RWPE1 (cell line): ENCODE measurements around the gene SMIM12.

Experiments used
- CTCF ChIA-PET: fragments of 350-600 bp; sonication (Branson Sonifier 250); formaldehyde crosslinking; extraction: SDS; loops from one replicate; lab custom pipeline; 2021; lab: Yijun Ruan, JAX
- POLR2A ChIA-PET: fragments of 400-600 bp; formaldehyde crosslinking; extraction: SDS; loops from one replicate; lab custom pipeline; 2020; ENCODE audit warnings: antibody characterized with exemption; ENCODE audit not compliant: low non-redundant PET; lab: Yijun Ruan, JAX
- DNase-seq: peaks from one replicate; pipeline ENCODE4 v3.0.0; 2012; ENCODE audit warnings: low spot score
- H3K27ac ChIP-seq: fragments of 450-650 bp; 2 replicates; pipeline ENCODE4 v1.5.1; 2017
- CTCF ChIP-seq: fragments of 450-650 bp; conservative IDR thresholded peaks from 2 replicates; pipeline ENCODE4 v1.5.1; 2017; ENCODE audit warnings: low read depth, mild to moderate bottlenecking

Gene SMIM12

GRCh38 chr1:34842952-34843371, 16.6 kb downstream of the SMIM12 start:
- TF ChIP-seq CTCF = no peak
- no peak for DNase-seq
- H3K27ac ChIP-seq = no peak overlapping the region
- ChIA-PET CTCF (no interaction called here), POLR2A (no interaction called here)

GRCh38 chr1:34842073-34842472, 17.5 kb downstream of the SMIM12 start:
- CTCF ChIA-PET = no interaction called here
- POLR2A ChIA-PET = no interaction called here
- TF ChIP-seq CTCF = no peak
- no peak overlapping the region for H3K27ac ChIP-seq
- DNase-seq = no peak

- ChIA-PET POLR2A (no interaction called here), CTCF (interaction anchor here (0.6 kb wide), 1 partner anchor 911 kb away, joined by 3 read pairs; no protein-coding TSS in a partner anchor)
- TF ChIP-seq CTCF = no peak
- DNase-seq = no peak
- H3K27ac ChIP-seq = no peak overlapping the region
Observed at GRCh38 chr1:34840426-34840825, 19.1 kb downstream of the SMIM12 start.

- H3K27ac ChIP-seq = no peak overlapping the region
- DNase-seq = no peak
- CTCF ChIA-PET = no interaction called here
- TF ChIP-seq CTCF = no peak
- POLR2A ChIA-PET = no interaction called here
Observed at GRCh38 chr1:34839526-34840305, 19.8 kb downstream of the SMIM12 start.

- ChIA-PET POLR2A (no interaction called here), CTCF (interaction anchor here (1.0 kb wide), 1 partner anchor 19 kb away, joined by 4 read pairs; no protein-coding TSS in a partner anchor)
- no peak overlapping the region for H3K27ac ChIP-seq
- no peak for DNase-seq
- TF ChIP-seq CTCF = no peak
Observed at GRCh38 chr1:34833711-34834110, 25.8 kb downstream of the SMIM12 start.

GRCh38 chr1:34831721-34832246, 27.8 kb downstream of the SMIM12 start:
- DNase-seq = no peak
- TF ChIP-seq CTCF = no peak
- no peak overlapping the region for H3K27ac ChIP-seq
- POLR2A ChIA-PET = no interaction called here
- CTCF ChIA-PET = interaction anchor here (1.0 to 1.2 kb wide), 2 partner anchors 21 to 28 kb away, joined by 5 to 7 read pairs; partner anchors contain the start of gene SMIM12
